GM10248 (cell line): ENCODE results near the gene ATP6V0C.

Source experiments
- CTCF ChIA-PET: fragments of 300-600 bp; sonication (Branson Sonifier 250); formaldehyde crosslinking; extraction: SDS; loops from one replicate; lab custom pipeline; 2021; ENCODE audit warnings: antibody characterized with exemption; lab: Yijun Ruan, JAX
- POLR2A ChIA-PET: fragments of 350-650 bp; sonication (Branson Sonifier 250); formaldehyde crosslinking; extraction: SDS; loops from one replicate; lab custom pipeline; 2020; ENCODE audit warnings: antibody characterized with exemption; lab: Yijun Ruan, JAX
- DNase-seq: peaks from one replicate; pipeline ENCODE4 v3.0.0; 2012; ENCODE audit errors: extremely low spot score
- CTCF ChIP-seq: IDR thresholded peaks from 2 replicates; pipeline ENCODE4 v1.5.1; 2012; ENCODE audit warnings: mild to moderate bottlenecking, low read depth; ENCODE audit errors: extremely low read depth, missing control alignments, control extremely low read depth

Gene ATP6V0C

DNA sequence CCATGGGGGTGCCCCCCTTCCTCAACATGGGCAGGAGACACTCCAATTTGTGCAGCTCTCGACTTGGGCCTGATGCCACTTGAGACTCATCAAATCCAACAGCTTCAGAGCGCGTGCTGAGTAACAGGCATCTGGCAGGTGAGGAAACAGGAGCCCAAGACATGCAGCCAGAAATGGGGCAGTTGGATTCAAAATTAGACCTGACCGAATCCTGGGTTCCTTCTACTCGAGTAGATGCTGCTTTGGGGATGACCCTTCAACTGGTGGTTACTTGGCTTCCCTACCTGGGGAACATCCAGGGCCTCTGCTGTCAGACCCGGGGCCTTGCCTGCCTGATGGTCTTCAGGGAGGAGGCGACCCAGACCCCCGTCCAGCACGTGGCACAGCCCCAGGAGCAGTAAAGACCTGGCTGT lies 43.1 kb upstream of the ATP6V0C start:
- TF ChIP-seq CTCF = no peak
- no peak for DNase-seq
- POLR2A ChIA-PET = no interaction called here
- CTCF ChIA-PET = interaction anchor here (0.7 to 2.1 kb wide), 4 partner anchors 10 to 43 kb away, joined by 3 to 11 read pairs (median 4); partner anchors contain the start of genes ATP6V0C and TEDC2

DNA sequence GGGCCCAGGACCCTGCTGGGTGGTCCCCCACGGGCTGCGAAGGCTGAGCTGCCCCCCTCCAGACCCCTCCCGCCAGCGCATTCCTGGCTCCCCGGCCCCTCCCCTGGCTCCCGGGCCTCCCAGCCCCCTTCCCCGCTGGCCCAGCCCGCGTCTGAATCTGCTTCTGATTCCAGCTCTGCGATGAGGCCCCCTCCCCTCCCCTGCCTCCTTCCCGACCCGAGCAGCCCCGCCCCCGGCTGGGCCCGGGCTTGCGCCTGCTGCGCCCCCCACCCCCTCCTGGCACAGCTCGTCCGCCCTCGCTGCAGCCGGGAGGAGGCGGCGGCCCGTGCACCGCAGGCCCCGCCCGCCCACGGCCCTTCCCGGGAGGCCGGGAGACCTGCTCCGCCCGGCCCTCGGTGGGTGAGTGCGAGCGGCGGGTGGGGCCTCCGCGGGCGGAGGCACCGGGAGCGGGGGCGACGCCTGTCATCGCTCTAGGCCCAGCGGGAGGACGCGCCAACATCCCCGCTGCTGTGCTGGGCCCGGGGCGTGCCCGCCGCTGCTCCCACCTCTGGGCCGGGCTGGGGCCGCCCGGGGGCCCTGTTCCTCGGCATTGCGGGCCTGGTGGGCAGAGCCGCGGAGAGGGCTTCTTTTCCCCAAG lies 42.6 kb upstream of the ATP6V0C start, which contains the start of gene NTN3:
Gene NTN3, plus strand, starts transcription at position 282 of the 637 bp plus-strand sequence. CDS start 405 bp downstream, outside the sequence.
- DNase-seq = no peak
- ChIA-PET CTCF (interaction anchor here (0.7 to 2.1 kb wide), 4 partner anchors 10 to 42 kb away, joined by 3 to 11 read pairs (median 4); partner anchors contain the start of genes ATP6V0C and TEDC2), POLR2A (no interaction called here)
- no peak for TF ChIP-seq CTCF

- no peak for DNase-seq
- ChIA-PET POLR2A (no interaction called here), CTCF (interaction anchor here (0.7 kb wide), 1 partner anchor 42 kb away, joined by 3 read pairs; the partner anchor contains the start of gene ATP6V0C)
- TF ChIP-seq CTCF = no peak
Observed at GRCh38 chr16:2471653-2472487, 41.9 kb upstream of the ATP6V0C start.

- POLR2A ChIA-PET = no interaction called here
- CTCF ChIA-PET = no interaction called here
- no peak for TF ChIP-seq CTCF
- no peak for DNase-seq
Observed at GRCh38 chr16:2472488-2472864, 41.3 kb upstream of the ATP6V0C start.

DNA sequence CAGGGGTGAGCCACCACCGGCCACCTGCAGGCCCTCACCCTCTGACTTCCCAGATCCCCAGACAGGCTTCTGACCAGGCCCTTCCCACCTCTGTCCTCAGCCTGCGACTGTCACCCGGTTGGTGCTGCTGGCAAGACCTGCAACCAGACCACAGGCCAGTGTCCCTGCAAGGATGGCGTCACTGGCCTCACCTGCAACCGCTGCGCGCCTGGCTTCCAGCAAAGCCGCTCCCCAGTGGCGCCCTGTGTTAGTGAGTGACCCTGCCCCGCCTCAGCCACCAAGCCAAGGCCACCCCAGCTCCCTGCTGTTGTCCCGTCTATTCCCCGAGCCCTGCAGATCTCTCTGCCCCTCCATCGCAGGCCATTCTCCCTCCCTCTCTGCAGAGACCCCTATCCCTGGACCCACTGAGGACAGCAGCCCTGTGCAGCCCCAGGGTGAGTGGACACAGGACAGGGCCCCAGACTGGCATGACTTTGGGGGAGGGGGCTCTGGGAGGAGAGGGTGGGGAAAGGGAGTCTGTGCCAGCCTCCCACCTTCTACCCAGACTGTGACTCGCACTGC lies 40.8 kb upstream of the ATP6V0C start:
- ChIA-PET POLR2A (no interaction called here), CTCF (no interaction called here)
- no peak for TF ChIP-seq CTCF
- no peak for DNase-seq

DNA sequence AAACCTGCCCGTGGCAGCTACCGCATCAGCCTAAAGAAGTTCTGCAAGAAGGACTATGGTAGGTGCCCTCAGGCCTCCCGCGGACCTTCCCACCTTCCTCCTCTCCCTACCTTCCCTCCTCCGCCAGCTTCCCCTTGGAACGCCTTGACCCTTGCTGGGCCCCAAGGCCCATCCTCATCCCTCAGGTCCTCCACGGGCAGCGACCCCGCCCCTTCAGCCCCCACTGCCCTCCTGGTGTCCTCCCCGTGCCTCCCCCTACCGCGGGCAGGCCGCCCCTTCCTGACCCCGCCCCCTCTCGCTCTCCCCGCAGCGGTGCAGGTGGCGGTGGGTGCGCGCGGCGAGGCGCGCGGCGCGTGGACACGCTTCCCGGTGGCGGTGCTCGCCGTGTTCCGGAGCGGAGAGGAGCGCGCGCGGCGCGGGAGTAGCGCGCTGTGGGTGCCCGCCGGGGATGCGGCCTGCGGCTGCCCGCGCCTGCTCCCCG lies 40.3 kb upstream of the ATP6V0C start:
- POLR2A ChIA-PET = no interaction called here
- DNase-seq = no peak
- TF ChIP-seq CTCF = no peak
- CTCF ChIA-PET = no interaction called here
